GM18517 (cell line): Measurements from ENCODE around the gene NDUFB10.

ENCODE experiments used
- ATAC-seq: cut with Tn5 transposase; IDR thresholded peaks from one replicate; pipeline ENCODE4 v1.9.1; 2021; ENCODE audit warnings: mild to moderate bottlenecking, moderate library complexity; ENCODE audit not compliant: unreplicated experiment

NDUFB10 gene

DNA sequence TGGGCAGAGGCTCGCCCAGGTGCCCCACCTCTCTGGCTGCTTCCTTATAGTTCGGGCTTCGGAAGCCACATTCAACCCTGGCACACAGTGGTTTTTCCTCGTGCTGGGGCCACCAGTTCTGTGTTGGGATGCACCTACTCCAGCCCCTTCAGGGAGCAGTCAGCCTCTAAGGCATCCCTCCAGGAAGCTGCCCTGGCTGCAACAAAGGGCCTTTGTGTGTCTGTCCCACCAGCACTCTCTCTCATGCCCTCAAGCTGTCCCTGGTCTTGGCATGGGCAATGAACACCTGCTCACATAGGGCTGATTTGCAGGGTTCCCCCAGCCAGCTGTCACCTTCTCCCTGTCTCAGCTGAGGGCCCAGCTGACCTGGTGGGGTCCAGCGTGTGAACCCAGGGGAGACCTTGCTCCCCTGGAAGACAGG is 22.7 kb downstream of the NDUFB10 start:
- no peak for ATAC-seq

DNA sequence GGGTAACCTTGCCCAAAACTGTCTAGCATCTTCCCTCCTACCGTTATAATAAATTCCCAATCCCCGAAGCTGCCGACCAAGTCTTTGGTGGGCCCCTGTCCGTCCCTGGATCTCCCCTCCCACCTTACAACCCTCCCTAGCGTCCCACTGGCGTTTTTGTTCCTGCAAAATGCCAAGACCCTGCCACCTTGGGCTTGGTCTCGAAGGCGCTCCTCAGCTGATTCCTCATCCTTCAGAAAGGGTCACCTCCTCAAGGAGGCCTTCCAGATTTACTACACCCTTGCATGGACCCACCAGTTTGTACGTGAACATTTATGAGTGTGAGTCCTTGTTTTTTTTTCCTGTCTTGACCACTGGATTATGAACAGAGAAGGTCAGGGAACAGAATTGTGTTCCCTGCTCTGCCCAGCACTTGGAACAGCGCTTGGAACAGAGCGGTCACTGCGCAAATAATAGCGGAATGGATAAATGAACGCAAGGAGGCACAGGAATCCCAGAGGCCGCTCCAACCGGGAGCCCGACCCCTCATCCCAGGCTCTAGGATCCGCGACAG is 23.7 kb downstream of the NDUFB10 start:
- no peak for ATAC-seq

DNA sequence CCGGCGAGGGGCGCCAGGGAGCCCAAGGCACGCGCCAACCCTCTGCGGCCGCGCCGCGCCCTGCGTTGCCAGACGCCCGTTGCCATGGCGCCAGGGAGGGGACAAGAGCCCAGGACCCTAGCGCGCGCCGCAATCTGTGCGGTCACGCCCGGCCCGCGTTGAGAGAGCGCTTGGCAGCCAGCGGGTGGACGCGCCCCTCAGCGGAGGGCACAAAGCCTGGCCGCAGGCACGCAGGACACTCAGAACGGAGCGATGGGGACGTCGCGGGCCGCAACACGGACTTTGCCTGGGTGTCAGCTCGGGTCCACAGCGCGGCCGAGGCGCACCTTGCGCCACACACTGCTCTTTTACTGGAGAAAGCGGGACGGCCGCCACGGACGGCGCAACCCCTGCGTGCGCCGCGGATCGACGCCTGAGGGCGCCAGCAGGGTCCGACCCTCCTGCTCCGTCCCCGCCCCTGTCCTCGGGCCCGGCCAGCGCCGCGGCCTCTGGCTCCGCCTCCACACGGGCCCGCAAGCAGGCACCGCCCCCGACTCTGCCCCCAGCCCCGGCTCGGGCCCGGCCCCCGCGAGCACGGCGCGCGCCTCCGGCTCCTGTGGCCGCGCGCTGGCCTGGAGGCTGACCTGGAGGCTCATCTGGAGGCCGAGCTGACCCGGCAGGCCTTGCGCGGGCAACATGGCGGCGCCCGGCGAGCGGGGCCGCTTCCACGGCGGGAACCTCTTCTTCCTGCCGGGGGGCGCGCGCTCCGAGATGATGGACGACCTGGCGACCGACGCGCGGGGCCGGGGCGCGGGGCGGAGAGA is 24.4 kb downstream of the NDUFB10 start, which contains the start of gene GFER:
TSS of gene GFER (plus strand) at position 650 of the 803 bp plus-strand sequence. CDS start at position 676, 26 bp downstream.
- ATAC-seq, result peak; percentile 68

DNA sequence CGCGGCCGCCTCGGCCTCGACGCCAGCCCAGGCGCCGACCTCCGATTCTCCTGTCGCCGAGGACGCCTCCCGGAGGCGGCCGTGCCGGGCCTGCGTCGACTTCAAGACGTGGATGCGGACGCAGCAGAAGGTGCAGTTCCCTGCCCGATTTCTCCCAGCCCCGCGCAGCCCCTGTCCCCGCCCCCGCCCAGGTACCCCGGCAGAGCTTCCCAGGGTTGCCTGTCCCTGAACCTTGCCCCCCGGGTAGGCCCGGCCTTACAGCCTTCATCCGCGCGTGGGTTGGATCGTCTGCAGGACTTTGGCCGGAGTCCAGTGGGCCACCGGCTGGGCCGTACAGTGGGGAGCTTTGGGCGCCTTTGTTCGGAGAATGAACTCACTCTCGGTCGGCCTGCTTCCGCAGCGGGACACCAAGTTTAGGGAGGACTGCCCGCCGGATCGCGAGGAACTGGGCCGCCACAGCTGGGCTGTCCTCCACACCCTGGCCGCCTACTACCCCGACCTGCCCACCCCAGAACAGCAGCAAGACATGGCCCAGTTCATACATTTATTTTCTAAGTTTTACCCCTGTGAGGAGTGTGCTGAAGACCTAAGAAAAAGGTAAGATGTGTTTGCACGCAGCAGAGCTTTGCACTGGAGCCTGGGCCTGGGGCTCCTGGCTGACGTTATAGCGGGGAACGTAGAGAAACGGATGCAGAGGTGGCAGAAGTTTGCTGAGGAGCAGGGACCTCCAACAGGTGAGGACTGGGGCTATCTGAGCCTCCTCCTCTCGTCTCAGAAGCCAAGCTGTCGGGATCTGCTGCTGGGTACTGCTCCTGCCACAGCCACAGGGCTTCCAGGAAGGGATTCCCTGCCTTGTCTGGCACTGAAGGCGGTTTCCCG is 25.2 kb downstream of the NDUFB10 start:
- peak; percentile 3 for ATAC-seq

DNA sequence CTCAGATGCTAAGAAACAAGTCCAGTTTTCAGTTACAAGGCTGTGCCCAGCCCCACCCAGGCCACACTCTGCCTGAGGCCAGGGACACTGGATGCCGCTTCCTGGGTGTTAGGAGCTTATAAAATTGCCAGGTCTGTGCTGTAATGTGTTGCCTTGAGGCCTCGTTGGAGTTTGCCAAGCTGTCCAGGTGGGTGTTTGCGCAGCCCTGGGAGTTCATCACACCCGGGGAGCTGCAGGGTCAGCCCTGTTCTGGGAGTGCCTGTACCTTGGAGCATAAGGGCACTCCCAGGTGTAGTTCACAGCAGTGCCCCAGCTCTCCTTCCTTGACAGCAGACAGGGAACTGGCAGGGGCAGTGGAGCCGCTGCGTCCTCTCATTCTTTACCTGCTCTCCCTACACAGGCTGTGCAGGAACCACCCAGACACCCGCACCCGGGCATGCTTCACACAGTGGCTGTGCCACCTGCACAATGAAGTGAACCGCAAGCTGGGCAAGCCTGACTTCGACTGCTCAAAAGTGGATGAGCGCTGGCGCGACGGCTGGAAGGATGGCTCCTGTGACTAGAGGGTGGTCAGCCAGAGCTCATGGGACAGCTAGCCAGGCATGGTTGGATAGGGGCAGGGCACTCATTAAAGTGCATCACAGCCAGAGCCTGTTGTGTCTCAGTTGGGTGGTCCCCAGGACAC is 26.3 kb downstream of the NDUFB10 start:
- no peak for ATAC-seq

DNA sequence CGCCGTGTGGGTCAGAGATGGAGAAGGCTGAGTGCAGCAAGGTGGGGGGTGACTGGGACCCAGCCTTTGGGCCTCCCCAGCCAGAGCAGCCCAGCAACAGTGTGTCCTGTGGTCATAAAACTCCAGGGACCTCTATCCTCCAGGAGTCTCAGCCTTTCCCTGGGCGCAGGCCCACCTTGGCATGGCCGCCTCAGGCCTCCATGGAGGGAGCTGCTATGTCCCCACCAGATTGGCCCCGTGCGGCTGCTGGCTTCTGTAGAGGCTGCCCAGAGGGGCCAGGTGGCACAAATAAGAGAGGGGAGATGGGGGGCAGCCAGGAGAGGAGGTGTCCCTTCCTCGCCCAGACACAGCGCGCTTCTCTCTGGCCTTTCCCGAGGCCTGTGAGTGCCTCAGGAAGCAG is 27.9 kb downstream of the NDUFB10 start:
- no peak for ATAC-seq

DNA sequence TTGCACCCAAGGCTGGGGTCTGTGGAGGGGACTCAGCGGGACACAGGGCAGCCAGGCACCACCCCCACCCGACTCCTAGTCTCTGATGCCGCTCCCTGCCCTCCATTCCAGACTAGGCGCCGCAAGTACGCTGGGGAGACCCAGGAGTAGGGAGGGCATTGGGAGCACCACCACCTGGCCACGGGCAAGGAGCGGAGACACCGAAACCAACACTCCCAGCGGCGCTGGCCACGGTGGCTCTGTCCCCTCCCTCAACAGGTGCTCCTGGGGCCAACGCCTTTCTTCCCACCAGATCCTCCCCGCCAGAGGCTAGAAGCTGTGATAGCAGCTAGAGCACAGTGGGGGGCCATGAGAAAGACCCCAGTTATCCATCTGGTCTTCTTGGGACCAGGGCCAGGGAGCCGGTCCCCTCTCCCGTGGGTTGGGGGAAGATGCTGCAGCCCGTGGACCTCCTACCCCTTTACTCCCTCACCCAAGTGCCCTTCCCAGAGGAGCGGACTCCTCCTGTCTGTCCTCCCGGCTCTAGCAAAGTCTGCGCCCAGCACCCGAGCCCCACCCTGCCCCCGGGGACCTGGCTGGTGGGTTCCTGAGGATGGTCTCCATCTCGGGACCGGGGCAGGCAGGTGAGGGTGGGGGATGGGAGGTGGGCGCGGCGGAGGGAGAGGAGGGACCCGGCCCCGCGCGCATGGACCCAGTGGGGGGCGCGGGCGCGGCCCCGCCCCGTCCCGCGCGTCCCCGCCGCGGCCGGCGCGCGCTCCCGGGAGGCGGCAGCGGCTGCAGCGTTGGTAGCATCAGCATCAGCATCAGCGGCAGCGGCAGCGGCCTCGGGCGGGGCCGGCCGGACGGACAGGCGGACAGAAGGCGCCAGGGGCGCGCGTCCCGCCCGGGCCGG is 30.1 kb downstream of the NDUFB10 start, which contains the start of gene SYNGR3:
TSS of gene SYNGR3 (plus strand) at position 762 of the 892 bp plus-strand sequence. CDS start 133 bp downstream, outside the sequence.
- no peak for ATAC-seq

DNA sequence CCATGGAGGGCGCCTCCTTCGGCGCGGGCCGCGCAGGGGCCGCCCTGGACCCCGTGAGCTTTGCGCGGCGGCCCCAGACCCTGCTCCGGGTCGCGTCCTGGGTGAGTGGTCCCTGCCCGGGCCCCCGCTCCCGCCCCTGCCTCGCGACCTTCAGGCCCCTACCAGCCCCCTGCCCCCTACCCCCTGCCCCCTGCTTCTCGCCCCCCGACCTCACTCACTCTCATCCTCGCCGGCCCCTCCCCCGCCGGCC is 30.7 kb downstream of the NDUFB10 start:
- no peak for ATAC-seq

DNA sequence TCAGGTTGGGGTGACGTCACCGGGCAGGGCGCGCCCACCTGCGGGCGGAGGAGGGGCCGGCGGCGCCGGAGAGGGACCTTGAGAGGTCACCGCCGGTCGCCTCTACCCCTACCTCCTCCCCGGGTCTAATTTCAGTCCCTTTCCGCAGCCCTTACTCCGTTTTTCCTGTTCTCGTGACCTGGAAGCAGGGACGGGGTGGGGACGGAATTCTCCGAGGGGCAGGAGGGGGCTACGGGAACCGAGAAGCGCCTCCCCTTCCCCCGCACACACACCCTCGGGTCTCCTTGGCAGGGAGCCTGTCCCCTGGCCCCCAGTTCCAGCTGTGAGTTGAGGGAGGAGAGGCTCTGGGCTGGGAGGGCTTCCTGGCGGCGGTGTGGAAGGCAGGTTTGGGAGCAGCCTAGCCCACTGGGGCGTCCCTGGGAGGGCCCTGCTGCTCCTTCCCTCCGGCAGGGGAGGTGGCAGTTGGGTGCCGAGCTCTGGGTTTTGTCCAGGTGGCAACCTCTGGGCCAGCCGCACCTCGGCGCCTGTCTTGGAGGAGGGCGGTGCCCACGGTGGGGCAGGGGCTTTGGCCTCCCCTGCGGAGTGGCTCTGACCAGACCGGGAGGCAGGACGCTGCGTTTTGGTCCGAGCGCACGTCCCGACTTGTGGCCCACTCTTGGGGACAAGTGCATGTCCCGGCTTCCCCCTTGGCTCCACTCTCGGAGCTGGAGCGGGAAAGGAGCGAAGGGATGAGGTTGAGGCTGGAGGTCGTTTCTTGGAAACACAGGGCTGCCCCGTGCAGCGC is 31.2 kb downstream of the NDUFB10 start:
- ATAC-seq, result peak; percentile 14

DNA sequence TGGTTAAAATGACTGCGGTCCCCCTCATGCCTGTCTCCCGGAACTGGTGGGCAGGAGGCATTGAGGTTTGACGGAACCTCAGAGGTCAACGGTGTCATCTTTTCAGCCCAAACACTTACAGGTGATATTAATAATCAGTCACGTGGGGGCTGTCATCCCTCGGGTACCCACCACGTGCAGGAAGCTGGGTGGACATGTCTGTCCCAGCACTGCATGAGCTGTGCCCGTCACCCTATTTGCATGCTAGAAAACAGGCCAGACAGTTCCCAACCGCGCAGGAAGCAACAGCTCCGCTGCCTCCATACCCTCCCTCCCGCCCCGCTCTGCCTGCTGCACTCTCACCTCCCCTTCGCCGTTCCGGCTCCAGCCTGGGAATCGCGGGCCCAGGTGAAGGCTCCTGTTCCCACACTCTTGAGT is 31.8 kb downstream of the NDUFB10 start:
- ATAC-seq, result peak; percentile 43

DNA sequence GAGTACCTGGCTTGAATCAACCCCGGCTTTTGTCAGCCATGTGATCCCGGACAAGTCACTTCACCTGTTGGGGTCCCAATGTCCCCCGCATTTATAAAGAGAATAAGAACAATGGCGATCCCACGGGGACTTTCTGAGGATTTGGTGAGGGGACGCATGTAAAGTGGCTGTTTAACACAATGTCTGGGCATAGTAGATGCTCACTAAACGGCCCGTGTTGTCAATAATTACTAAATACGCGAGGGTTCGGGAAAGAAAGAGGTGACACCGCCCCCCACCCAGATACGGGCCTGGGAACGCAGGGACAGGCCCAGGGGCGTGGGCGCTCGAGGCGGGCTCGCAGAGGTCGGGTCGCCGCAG is 32.2 kb downstream of the NDUFB10 start:
- ATAC-seq, result peak; percentile 22

DNA sequence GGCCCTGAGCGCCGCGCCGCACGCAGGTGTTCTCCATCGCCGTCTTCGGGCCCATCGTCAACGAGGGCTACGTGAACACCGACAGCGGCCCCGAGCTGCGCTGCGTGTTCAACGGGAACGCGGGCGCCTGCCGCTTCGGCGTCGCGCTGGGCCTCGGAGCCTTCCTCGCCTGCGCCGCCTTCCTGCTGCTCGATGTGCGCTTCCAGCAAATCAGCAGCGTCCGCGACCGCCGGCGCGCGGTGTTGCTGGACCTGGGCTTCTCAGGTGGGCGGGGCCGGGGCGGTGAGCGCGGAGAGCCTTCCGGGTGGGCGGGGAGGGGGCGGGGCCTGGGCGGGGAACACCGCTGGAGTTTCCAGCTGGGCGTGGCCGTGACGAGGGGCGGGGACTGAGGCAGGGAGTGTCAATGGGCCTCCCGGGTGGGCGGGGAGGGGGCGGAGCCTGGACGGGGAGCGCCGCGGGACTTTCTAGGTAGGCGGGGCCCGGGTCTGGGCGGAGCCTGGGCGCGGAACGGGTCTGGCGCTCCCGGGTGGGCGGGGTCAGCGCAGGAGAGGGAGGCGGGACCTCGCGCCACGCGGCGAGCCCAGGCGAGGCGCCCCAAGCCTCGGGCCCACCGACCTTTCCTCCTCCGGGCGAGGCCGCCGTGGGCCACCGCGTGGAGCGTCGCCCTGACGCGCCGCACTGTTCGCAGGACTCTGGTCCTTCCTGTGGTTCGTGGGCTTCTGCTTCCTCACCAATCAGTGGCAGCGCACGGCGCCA is 32.8 kb downstream of the NDUFB10 start:
- ATAC-seq, result peak; percentile 36

DNA sequence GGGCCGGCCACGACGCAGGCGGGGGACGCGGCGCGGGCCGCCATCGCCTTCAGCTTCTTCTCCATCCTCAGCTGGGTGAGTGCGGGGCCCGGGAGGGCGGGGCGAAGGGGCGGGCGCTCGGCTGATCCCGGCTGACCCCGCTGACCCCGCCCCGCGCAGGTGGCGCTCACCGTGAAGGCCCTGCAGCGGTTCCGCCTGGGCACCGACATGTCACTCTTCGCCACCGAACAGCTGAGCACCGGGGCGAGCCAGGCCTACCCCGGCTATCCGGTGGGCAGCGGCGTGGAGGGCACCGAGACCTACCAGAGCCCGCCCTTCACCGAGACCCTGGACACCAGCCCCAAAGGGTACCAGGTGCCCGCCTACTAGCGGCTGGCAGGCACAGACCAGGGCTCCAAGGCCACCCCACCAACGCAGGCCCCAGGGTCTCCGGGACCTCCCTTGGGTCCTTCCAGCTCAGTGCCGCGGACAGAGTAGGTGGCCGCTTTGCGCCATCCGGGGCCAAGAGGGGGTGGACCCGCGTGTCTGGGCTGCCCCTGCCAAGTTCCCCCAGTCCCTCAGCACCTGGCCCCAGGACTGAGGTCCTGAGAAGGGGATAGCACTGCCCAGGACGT is 33.5 kb downstream of the NDUFB10 start:
- ATAC-seq, result no peak

DNA sequence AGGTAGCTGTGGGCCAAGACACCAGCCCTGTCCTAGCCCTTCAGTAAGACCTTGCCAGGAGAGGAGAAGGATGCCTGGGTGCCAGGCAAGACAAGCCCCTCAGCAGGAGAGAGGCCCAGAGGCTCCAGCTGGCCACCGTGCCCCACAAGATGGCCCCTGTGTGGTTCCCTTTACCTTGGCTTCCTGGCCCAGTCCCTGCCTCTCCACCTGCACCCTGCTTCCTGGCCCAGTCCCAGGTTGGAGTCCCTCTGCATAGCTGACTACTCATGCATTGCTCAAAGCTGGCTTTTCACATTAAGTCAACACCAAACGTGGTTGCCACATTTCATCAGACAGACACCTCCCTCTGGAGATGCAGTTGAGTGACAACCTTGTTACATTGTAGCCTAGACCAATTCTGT is 34.4 kb downstream of the NDUFB10 start:
- ATAC-seq, result no peak

DNA sequence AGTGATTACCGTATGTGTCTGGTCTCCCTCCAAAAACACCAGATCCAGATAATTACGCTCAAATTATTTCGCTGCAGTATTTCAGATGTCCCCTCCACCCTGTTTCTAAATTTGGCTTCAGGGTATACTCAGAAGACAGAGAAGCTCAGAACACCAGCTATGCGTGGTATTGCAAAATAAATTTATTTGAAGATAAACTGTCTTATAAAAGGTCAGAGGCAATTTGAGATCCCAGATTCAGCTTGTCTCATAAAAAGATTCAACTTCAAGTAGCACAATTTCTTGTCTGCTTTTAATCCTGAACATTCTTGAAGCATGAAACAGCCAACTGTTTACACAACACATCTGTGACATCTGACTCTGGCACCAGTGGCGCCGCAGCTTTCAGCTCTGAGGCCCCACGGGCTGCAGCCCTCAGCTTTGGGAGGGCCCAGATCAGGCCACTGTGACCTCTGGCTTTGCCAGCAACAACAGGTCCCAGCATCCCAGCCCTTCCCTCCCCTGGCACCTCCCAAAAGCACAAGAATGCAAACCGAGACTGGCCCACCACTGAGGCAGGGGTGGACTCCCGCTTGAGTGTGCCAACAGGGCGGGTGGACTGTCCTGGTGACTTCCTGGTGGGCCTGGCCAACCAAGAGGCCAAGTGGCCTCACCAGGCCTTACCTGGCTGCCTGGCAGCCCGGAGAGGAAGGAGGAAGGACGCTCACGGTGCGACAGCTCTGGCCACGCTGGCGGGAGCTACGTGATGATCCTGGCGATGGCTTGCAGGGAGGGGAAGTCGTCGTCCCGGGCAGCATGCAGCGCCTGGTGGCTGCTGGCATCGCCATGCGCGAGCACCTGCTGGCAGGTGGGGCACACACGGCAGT is 38.4 kb downstream of the NDUFB10 start:
- ATAC-seq, result no peak

DNA sequence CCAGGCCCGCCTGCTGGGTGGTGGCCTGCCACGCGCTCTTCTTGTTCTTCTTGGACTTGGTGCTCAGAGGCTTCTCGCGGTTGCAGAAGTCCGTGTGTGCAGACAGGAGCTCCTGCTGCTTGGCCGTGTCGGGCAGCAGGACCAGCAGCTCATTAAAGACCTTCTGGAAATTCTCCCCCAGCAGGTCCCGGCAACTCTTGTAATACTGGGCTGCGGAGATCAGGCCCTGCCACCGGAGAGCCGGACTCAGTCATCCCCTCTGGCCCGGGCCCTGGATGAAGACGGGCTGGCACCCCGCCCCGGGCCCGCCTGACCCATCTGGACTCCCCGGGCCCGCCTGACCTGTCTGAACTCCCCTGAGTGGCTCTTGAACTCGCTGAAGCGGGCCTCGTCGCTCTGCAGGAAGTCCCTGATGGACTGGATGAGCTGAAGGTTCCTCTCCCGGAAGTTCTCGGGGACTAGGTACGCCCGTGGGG is 39.1 kb downstream of the NDUFB10 start:
- no peak for ATAC-seq
